ENCODE data around the gene CHST3. TPM values are rescaled to one million over a fixed set of nuclear protein-coding genes. Genes with fewer than 3 reads are reported as not detected.
A peak's percentile ranks its signal among the peaks of the same experiment; 100 is the strongest.
"Not testable (repeated sequence)": the region's sequence is repeated elsewhere in the genome, so short reads cannot be mapped to it uniquely, and the experiment has no call there.

The CHST3 gene
- total and polyA plus RNA-seq, 2 experiments from 2014 or later = 1.9 to 22.5 TPM

GRCh38 chr10:71984126-71984808 lies 20.1 kb downstream of the CHST3 start:
- TF ChIP-seq CTCF (IDR thresholded peaks at IDR 0.05; ENCODE audit: low read depth, low read length) = no peak
- H3K4me1 ChIP-seq (ENCODE audit: low read depth) = peaks cover 37% of the 10 kb centered on the region
- no peak overlapping the region for H3K4me3 ChIP-seq
- H3K27ac ChIP-seq = peak overlapping the region; percentile 54
- H3K27me3 ChIP-seq = no peaks in the 10 kb centered on the region
- no peak for DNase-seq (ENCODE audit: low read depth in 1 of 2, low spot score in 1 of 2)
- no peaks in the 10 kb centered on the region for H3K36me3 ChIP-seq
- H3K9me3 ChIP-seq (ENCODE audit: low read depth) = no peaks in the 10 kb centered on the region

GRCh38 chr10:71984809-71985388 lies 20.7 kb downstream of the CHST3 start:
- H3K4me1 ChIP-seq (ENCODE audit: low read depth) = peaks cover 37% of the 10 kb centered on the region
- TF ChIP-seq CTCF (IDR thresholded peaks at IDR 0.05; ENCODE audit: low read depth, low read length) = no peak

GRCh38 chr10:71985542-71986250 lies 21.5 kb downstream of the CHST3 start:
- H3K27ac ChIP-seq = peak overlapping the region; percentile 80

More at GRCh38 chr10:71984809-71985388, 20.7 kb downstream of the CHST3 start:
- Histone ChIP-seq H3K27ac (peak overlapping the region; percentile 54), H3K27me3 (no peaks in the 10 kb centered on the region), H3K36me3 (no peaks in the 10 kb centered on the region), H3K9me3 (ENCODE audit: low read depth) (no peaks in the 10 kb centered on the region), H3K4me3 (no peak overlapping the region)
- peak in 1 of 2 donors; percentile 19 for DNase-seq (ENCODE audit: low read depth in 1 of 2, low spot score in 1 of 2)

GRCh38 chr10:71988895-71989294 lies 24.7 kb downstream of the CHST3 start:
- peaks cover 24% of the 10 kb centered on the region for H3K4me1 ChIP-seq (ENCODE audit: low read depth)
- DNase-seq (ENCODE audit: low read depth in 1 of 2, low spot score in 1 of 2); H3K27ac ChIP-seq; H3K4me3 ChIP-seq; H3K27me3 ChIP-seq; H3K36me3 ChIP-seq; H3K9me3 ChIP-seq (ENCODE audit: low read depth): not testable (repeated sequence)

More at GRCh38 chr10:71985542-71986250, 21.5 kb downstream of the CHST3 start:
- Histone ChIP-seq H3K4me1 (ENCODE audit: low read depth) (peaks cover 29% of the 10 kb centered on the region), H3K4me3 (no peak overlapping the region), H3K36me3 (no peaks in the 10 kb centered on the region), H3K27me3 (no peaks in the 10 kb centered on the region), H3K9me3 (ENCODE audit: low read depth) (no peaks in the 10 kb centered on the region)
- TF ChIP-seq CTCF (IDR thresholded peaks at IDR 0.05; ENCODE audit: low read depth, low read length) = peak; percentile 16
- peak in 1 of 2 donors; percentile 94 for DNase-seq (ENCODE audit: low read depth in 1 of 2, low spot score in 1 of 2)

- H3K4me1 ChIP-seq (ENCODE audit: low read depth) = peaks cover 17% of the 10 kb centered on the region
- TF ChIP-seq CTCF (IDR thresholded peaks at IDR 0.05; ENCODE audit: low read depth, low read length) = no peak
- no peaks in the 10 kb centered on the region for H3K9me3 ChIP-seq (ENCODE audit: low read depth)
- no peak overlapping the region for H3K4me3 ChIP-seq
- H3K27ac ChIP-seq = no peak overlapping the region
- DNase-seq (ENCODE audit: low read depth in 1 of 2, low spot score in 1 of 2) = peak in 1 of 2 donors; percentile 25
- H3K27me3 ChIP-seq = no peaks in the 10 kb centered on the region
- no peaks in the 10 kb centered on the region for H3K36me3 ChIP-seq
Observed at GRCh38 chr10:71989661-71990454, 25.7 kb downstream of the CHST3 start.
